ENCODE data around the gene EXTL1. TPM values are rescaled to one million over a fixed set of nuclear protein-coding genes. Genes with fewer than 3 reads are reported as not detected.
"Not testable (repeated sequence)": the region's sequence is repeated elsewhere in the genome, so short reads cannot be mapped to it uniquely, and the experiment has no call there.

The EXTL1 gene, protein sequence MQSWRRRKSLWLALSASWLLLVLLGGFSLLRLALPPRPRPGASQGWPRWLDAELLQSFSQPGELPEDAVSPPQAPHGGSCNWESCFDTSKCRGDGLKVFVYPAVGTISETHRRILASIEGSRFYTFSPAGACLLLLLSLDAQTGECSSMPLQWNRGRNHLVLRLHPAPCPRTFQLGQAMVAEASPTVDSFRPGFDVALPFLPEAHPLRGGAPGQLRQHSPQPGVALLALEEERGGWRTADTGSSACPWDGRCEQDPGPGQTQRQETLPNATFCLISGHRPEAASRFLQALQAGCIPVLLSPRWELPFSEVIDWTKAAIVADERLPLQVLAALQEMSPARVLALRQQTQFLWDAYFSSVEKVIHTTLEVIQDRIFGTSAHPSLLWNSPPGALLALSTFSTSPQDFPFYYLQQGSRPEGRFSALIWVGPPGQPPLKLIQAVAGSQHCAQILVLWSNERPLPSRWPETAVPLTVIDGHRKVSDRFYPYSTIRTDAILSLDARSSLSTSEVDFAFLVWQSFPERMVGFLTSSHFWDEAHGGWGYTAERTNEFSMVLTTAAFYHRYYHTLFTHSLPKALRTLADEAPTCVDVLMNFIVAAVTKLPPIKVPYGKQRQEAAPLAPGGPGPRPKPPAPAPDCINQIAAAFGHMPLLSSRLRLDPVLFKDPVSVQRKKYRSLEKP
- total RNA-seq, result 2.3 TPM
- polyA plus RNA-seq, result 0.58 TPM

DNA sequence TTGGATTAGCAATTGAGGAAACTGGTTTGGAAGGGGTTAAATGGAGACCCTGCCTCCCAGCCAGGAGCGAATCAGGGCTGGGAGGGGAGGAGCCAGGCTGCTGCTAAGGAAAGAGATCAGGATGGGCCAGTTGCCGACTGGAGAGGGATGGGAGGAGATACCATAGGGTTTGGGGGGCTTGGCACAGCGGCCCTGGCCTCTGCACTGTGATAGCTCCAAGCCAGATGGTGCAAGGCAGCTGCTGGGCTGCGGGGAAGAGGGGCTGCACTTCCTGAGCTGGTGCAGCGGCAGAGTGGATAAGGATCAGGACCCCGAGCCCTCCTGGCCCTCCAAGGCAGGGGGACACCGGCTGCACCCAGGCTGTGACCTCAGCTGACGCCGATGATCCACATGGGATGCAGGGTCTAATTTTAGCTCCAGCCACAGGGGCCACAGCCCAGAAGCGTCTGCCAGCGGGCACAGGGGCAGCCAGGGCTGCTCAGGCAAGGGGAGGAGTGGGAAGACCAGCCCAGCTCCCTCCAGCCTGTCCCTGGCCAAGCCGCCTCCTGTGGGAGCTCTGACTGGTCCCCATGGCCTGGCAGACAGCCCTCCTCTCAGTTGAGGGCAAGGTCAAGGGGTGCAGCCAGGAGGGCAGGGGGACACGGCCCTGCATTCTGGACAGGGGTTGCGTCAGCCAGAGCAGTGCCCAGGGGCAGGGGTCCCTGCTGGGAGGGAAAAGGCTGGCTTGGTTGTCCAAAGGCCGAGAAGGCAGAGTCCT, at the start of gene EXTL1:
Gene EXTL1, plus strand, starts transcription at position 129 of the 757 bp plus-strand sequence. CDS start 872 bp downstream, outside the sequence.
- WGBS, result 18% methylated on average over 15 of the region's 15 CpGs
- H3K4me1 ChIP-seq (ENCODE audit: insufficient read depth), result no peaks in the 10 kb centered on the region
- H3K36me3 ChIP-seq (ENCODE audit: insufficient read depth), result no peaks in the 10 kb centered on the region
- no peak for DNase-seq (ENCODE audit: extremely low spot score)
- no peak within 1 kb of the TSS for H3K4me3 ChIP-seq (ENCODE audit: low read depth, low read length)
- H3K27ac ChIP-seq (ENCODE audit: low read depth), result no peak within 1 kb of the TSS

DNA sequence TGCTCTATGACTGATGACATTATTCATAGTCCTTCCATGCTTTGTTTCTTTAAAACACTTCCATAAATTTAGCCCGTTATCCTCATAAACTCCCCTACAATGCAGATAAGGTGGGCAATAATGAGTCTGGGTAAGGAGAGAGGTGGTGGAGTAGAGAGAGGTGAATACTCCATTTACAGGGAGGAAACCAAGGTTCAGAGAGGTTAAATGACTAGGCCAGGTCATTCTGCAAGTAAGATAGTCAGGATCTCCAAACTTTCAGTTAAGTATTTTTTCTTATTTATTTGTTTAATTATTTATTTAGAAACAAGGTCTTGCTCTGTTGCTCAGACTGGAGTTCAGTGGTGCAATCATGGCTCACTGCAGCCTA, 49.8 kb upstream of the EXTL1 start:
- no peak for DNase-seq (ENCODE audit: extremely low spot score)
- Histone ChIP-seq H3K4me1 (ENCODE audit: insufficient read depth) (no peaks in the 10 kb centered on the region), H3K36me3 (ENCODE audit: insufficient read depth) (no peaks in the 10 kb centered on the region), H3K4me3 (ENCODE audit: low read depth, low read length) (no peak overlapping the region), H3K27ac (ENCODE audit: low read depth) (no peak overlapping the region)
- 52% methylated on average over 1 of the region's 1 CpG for WGBS

DNA sequence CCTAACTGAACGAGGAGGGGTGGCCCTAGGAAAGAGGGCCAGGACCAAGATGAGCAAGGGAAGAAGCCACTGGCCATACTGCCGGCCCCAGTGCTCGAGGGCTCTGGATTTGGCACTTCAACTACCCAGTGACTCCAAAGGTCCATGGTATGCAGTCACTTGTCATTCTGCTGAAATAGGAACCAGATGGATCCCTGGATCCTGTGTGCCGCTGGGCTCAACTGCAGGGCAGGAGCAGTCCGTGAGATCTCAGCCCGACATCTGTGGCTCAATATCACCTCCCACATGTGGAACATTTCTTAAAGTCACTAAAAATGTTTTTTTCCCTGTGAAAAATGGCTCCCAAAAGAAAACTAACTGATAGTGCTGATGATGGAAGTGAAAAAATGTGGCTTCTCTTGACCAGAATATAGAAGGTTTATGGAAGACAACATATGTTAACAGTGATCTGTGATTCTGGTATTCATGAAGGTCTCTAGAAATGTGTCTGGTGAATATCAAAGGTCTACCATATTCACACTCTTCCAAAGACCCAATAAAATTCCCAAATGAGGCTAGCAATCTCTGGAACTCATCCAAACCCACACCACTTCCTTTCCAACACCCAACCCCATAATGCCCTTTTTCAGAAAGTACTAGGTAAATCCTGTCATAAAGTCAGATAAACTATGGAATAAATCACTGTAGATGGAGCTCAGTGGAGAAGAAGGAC, 47.8 kb upstream of the EXTL1 start:
- no peaks in the 10 kb centered on the region for H3K36me3 ChIP-seq (ENCODE audit: insufficient read depth)
- WGBS, result 76% methylated on average over 6 of the region's 6 CpGs
- H3K27ac ChIP-seq (ENCODE audit: low read depth), result no peak overlapping the region

DNA sequence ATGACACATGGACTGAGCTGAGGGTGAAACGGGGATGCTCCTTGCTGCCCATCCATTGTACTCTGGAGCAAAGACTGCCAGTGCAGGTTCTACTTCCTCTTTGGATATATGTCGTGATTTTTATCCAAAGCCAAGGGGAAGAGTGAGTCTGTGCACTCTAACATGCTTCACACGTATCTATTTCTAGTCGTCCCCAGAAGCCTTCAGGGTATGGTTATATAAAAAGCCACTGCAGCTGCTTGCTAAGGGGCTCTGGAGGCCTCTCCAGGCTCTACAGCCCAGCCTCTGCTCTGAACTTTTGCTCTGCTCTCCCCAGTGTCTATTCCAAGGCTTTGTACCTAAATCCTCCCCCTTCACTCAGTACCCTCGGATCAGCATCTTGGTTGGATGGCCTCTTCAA, 43.8 kb upstream of the EXTL1 start:
- DNase-seq (ENCODE audit: extremely low spot score), result no peak
- Histone ChIP-seq H3K4me1 (ENCODE audit: insufficient read depth) (no peaks in the 10 kb centered on the region), H3K27ac (ENCODE audit: low read depth) (no peak overlapping the region), H3K4me3 (ENCODE audit: low read depth, low read length) (no peak overlapping the region), H3K36me3 (ENCODE audit: insufficient read depth) (peaks cover 6% of the 10 kb centered on the region)
- 90% methylated on average over 5 of the region's 5 CpGs for WGBS

More for the DNA sequence above, 47.8 kb upstream of the EXTL1 start:
- Histone ChIP-seq H3K4me1 (ENCODE audit: insufficient read depth) (no peaks in the 10 kb centered on the region), H3K4me3 (ENCODE audit: low read depth, low read length) (no peak overlapping the region)
- DNase-seq (ENCODE audit: extremely low spot score), result no peak

DNA sequence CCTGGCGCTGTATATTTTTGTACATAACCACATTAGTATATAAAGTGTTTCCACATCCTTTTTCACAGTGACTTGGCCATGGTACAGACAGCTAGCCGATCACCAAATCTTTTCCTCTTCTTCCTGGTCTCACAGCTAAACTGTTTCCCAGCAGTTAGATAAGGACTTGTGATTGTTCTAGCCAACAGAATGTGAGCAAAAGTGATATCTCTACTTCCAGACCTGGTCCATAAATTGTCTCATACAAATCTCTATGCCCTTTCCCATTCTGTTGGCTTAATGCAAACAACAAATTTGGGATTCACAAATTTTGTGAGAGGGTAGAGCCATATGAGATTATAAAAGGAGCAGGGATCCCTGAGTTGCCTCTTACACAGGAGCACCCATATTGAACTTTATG, 43.2 kb upstream of the EXTL1 start:
- no peak overlapping the region for H3K4me3 ChIP-seq (ENCODE audit: low read depth, low read length)
- peaks cover 6% of the 10 kb centered on the region for H3K36me3 ChIP-seq (ENCODE audit: insufficient read depth)
- WGBS, result 88% methylated on average over 2 of the region's 2 CpGs
- H3K27ac ChIP-seq (ENCODE audit: low read depth), result no peak overlapping the region
- no peak for DNase-seq (ENCODE audit: extremely low spot score)
- H3K4me1 ChIP-seq (ENCODE audit: insufficient read depth), result no peaks in the 10 kb centered on the region

DNA sequence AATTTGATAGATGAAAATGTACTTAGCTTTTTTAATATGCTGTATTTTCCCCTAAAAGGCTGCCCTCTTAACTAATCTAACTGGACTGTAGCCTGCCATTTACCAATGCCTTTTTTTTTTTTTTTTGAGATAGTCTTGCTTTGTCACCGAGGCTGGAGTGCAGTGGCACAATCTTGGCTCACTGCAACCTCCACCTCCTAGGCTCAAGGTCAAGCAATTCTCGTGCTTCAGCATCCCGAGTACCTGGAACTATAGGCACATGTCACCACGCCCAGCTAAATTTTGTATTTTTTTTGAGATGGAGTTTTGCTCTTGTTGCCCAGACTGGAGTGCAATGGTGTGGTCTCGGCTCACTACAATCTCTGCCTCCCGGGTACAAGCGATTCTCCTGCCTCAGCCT, 42.4 kb upstream of the EXTL1 start:
- H3K4me1 ChIP-seq (ENCODE audit: insufficient read depth), result no peaks in the 10 kb centered on the region
- peaks cover 9% of the 10 kb centered on the region for H3K36me3 ChIP-seq (ENCODE audit: insufficient read depth)
- 82% methylated on average over 7 of the region's 7 CpGs for WGBS
- H3K4me3 ChIP-seq (ENCODE audit: low read depth, low read length), result no peak overlapping the region
- no peak overlapping the region for H3K27ac ChIP-seq (ENCODE audit: low read depth)
- no peak for DNase-seq (ENCODE audit: extremely low spot score)

DNA sequence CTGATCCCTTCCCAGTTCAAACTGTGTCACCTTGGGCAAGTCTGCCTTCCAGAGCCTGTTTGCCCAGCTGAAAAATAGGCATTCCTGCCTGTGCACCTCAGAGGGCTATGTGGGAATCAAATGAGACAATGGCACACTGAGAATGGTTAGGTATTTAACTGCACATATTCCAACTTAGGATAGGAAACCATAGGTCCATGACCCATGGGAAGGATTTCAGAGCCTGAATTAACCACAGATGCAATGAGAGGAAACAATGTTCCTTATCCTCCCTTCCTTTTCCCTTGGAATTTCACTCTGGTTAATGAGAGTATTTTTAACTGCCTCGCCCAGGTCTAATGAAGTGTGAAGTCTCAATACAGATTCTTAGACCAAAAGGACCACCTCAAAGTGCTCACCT, 36.4 kb upstream of the EXTL1 start:
- peaks cover 9% of the 10 kb centered on the region for H3K36me3 ChIP-seq (ENCODE audit: insufficient read depth)
- 94% methylated on average over 1 of the region's 1 CpG for WGBS

DNA sequence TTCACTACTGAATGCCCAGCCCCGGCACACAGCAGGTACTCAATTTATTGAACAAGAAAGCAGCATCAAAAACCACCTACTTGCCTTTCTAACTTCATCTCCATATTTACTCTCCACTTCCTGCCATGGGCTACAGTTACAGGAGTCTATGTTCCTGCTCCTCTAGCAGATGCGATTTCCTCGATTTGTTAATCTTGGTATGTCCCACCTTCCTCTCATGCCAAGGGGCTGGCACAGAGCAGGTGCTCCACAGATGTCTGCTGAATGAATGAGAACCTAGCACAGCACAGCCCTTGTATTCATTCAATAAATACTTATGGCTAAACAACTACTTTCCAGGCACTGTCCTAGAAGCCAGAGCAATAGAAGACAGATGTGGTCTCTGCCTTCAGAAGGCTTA, 35.9 kb upstream of the EXTL1 start:
- H3K4me1 ChIP-seq (ENCODE audit: insufficient read depth), result no peaks in the 10 kb centered on the region
- H3K36me3 ChIP-seq (ENCODE audit: insufficient read depth), result peaks cover 9% of the 10 kb centered on the region
- WGBS, result 91% methylated on average over 3 of the region's 3 CpGs
- H3K4me3 ChIP-seq (ENCODE audit: low read depth, low read length), result no peak overlapping the region
- no peak overlapping the region for H3K27ac ChIP-seq (ENCODE audit: low read depth)
- DNase-seq (ENCODE audit: extremely low spot score), result no peak

More for the DNA sequence above, 36.4 kb upstream of the EXTL1 start:
- Histone ChIP-seq H3K27ac (ENCODE audit: low read depth) (no peak overlapping the region), H3K4me3 (ENCODE audit: low read depth, low read length) (no peak overlapping the region), H3K4me1 (ENCODE audit: insufficient read depth) (no peaks in the 10 kb centered on the region)
- no peak for DNase-seq (ENCODE audit: extremely low spot score)

DNA sequence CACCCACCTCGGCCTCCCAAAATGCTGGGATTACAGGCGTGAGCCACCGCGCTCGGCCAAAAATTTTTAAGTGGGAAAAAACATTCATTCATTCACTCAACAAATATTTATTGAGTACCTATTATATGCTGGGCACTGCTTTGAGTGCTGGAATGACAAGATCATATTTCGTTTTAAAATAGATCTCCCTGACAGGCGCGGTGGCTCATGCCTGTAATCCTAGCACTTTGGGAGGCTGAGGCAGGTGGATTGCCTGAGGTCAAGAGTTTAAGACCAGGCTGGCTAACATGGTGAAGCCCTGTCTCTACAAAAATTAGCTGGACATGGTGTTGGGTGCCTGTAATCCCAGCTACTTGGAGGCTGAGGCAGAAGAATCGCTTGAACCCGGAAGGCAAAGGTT, 34.8 kb upstream of the EXTL1 start:
- H3K36me3 ChIP-seq (ENCODE audit: insufficient read depth); DNase-seq (ENCODE audit: extremely low spot score); H3K4me3 ChIP-seq (ENCODE audit: low read depth, low read length); H3K4me1 ChIP-seq (ENCODE audit: insufficient read depth); H3K27ac ChIP-seq (ENCODE audit: low read depth): not testable (repeated sequence)
- WGBS, result 97% methylated on average over 10 of the region's 10 CpGs

DNA sequence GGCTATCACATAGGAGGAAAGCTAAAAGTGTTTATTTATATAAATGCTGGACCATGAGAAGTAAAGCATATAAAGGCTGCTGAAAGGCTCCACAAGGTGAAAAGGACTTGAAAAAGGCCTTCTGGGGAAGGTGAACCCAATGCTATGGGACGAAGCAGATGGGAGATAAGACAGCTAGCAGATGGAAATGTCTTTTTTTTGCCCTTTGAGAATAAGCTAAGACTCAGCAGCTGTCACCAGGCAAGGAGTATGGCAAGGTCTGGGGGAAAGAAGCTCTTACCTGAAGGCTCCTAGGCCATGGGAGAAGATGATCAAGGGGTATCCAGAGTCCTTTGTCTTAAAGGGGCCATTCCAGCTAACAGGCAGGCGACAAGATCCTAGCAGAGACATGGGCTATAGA, 33.6 kb upstream of the EXTL1 start:
- H3K27ac ChIP-seq (ENCODE audit: low read depth), result no peak overlapping the region
- H3K36me3 ChIP-seq (ENCODE audit: insufficient read depth), result peaks cover 6% of the 10 kb centered on the region
- H3K4me3 ChIP-seq (ENCODE audit: low read depth, low read length), result no peak overlapping the region
- H3K4me1 ChIP-seq (ENCODE audit: insufficient read depth), result no peaks in the 10 kb centered on the region
- WGBS, result 89% methylated on average over 2 of the region's 2 CpGs
- no peak for DNase-seq (ENCODE audit: extremely low spot score)

DNA sequence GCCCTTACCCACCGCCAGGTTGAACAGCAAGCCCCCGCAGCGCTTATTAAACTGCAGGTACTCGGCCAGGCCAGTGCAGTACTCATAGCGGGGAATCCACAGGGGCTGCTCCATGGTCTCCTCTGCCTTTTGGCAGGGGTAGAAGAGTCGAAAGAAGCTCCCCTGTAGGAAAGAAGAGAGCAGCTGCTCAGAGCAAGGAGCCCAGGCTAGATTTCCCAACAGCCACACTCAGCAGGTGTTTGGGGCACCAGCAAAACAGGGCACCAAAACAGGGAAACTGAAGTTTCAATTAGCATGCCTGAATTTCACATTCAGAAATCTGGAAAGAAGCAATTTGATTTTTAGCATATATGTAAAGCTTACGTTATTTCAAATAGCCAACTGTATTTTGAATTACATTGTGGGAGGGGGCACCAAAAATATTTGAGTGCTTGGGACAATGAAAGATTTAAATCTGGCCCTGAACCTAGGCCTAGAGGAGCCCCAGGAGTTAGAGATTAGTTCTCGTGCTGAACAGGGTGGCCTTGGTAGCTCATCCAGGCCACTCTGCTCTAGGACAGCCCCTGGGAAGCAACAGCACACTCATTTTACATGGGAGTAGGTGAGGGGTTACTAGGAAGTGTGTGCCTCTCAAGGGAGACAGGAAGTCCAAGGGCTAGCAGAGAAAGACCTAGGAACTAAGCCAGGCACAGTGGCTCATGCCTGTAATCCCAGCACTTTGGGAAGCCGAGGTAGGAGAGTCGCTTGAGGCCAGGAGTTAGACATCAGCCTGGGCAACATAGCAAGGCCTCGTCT, 31.9 kb upstream of the EXTL1 start:
- Histone ChIP-seq H3K4me3 (ENCODE audit: low read depth, low read length) (no peak overlapping the region), H3K27ac (ENCODE audit: low read depth) (no peak overlapping the region), H3K36me3 (ENCODE audit: insufficient read depth) (peaks cover 3% of the 10 kb centered on the region), H3K4me1 (ENCODE audit: insufficient read depth) (no peaks in the 10 kb centered on the region)
- DNase-seq (ENCODE audit: extremely low spot score), result no peak
- 89% methylated on average over 11 of the region's 11 CpGs for WGBS

DNA sequence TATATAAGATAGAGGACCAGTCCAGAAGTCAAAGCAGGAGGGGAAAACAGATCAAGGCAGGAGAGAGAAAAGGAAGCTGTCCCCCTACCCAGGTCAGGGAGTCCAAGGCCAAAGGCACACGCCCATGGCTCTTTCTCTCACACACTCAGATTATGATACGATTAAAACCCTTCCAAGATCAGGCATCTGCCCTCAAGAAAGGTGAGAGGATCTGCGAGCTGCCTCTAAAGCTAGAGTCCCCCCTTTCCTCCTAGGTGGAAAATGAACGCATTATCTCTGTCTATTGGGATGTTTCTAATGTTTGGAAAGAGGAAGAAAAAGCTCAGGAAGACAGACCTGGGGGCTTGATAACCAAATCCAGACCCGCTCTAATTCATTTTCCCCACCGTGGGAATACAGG, 31.3 kb upstream of the EXTL1 start:
- WGBS, result 72% methylated on average over 6 of the region's 6 CpGs
- Histone ChIP-seq H3K27ac (ENCODE audit: low read depth) (no peak overlapping the region), H3K4me3 (ENCODE audit: low read depth, low read length) (no peak overlapping the region), H3K4me1 (ENCODE audit: insufficient read depth) (no peaks in the 10 kb centered on the region), H3K36me3 (ENCODE audit: insufficient read depth) (peaks cover 3% of the 10 kb centered on the region)
- DNase-seq (ENCODE audit: extremely low spot score), result no peak

Measured in urinary bladder (tissue), 4 donors.